Measurements from ENCODE around the gene FOXO1. TPM values are rescaled to one million over a fixed set of nuclear protein-coding genes. Genes with fewer than 3 reads are reported as not detected.

FOXO1 gene
- total RNA-seq, 2 experiments from 2014 or later: 26.9 to 28.1 TPM

GRCh38 chr13:40617801-40618356 is 48.6 kb downstream of the FOXO1 start:
- POLR2A ChIA-PET: no interaction called here
- CTCF ChIA-PET: no interaction called here

- ChIA-PET POLR2A (no interaction called here), CTCF (no interaction called here)
Measured at GRCh38 chr13:40615619-40616018, 50.8 kb downstream of the FOXO1 start.

- ChIA-PET CTCF (no interaction called here), POLR2A (interaction anchor here (3.0 kb wide), 1 partner anchor 51 kb away, joined by 12 read pairs; no protein-coding TSS in a partner anchor)
Measured at GRCh38 chr13:40613914-40614313, 52.5 kb downstream of the FOXO1 start.

- CTCF ChIA-PET: no interaction called here
Measured at GRCh38 chr13:40613192-40613818, 53.1 kb downstream of the FOXO1 start.

GRCh38 chr13:40612041-40612440 is 54.4 kb downstream of the FOXO1 start:
- POLR2A ChIA-PET: interaction anchor here (3.0 kb wide), 1 partner anchor 52 kb away, joined by 12 read pairs; no protein-coding TSS in a partner anchor
- CTCF ChIA-PET: no interaction called here

More at GRCh38 chr13:40613192-40613818, 53.1 kb downstream of the FOXO1 start:
- POLR2A ChIA-PET: interaction anchor here (0.6 to 3.0 kb wide), 3 partner anchors 44 to 53 kb away, joined by 3 to 12 read pairs (median 5); partner anchors contain the start of gene FOXO1

- POLR2A ChIA-PET: interaction anchor here (3.0 kb wide), 1 partner anchor 53 kb away, joined by 12 read pairs; no protein-coding TSS in a partner anchor
- CTCF ChIA-PET: no interaction called here
Measured at GRCh38 chr13:40611635-40612034, 54.8 kb downstream of the FOXO1 start.

- CTCF ChIA-PET: no interaction called here
- POLR2A ChIA-PET: no interaction called here
Measured at GRCh38 chr13:40611004-40611403, 55.4 kb downstream of the FOXO1 start.

GRCh38 chr13:40609972-40610726 is 56.3 kb downstream of the FOXO1 start:
- ChIA-PET POLR2A (no interaction called here), CTCF (no interaction called here)

- CTCF ChIA-PET: no interaction called here
Measured at GRCh38 chr13:40608308-40608707, 58.1 kb downstream of the FOXO1 start.

GRCh38 chr13:40605573-40605972 is 60.9 kb downstream of the FOXO1 start:
- CTCF ChIA-PET: no interaction called here
- POLR2A ChIA-PET: no interaction called here

More at GRCh38 chr13:40608308-40608707, 58.1 kb downstream of the FOXO1 start:
- POLR2A ChIA-PET: no interaction called here

- ChIA-PET CTCF (interaction anchor here (0.7 kb wide), 1 partner anchor 358 kb away, joined by 3 read pairs; no protein-coding TSS in a partner anchor), POLR2A (no interaction called here)
Measured at GRCh38 chr13:40604135-40604534, 62.3 kb downstream of the FOXO1 start.

GRCh38 chr13:40600149-40600751 is 66.2 kb downstream of the FOXO1 start:
- ChIA-PET CTCF (interaction anchor here (0.9 kb wide), 1 partner anchor 16 kb away, joined by 3 read pairs; no protein-coding TSS in a partner anchor), POLR2A (no interaction called here)

- POLR2A ChIA-PET: no interaction called here
- CTCF ChIA-PET: interaction anchor here (0.9 kb wide), 1 partner anchor 16 kb away, joined by 3 read pairs; no protein-coding TSS in a partner anchor
Measured at GRCh38 chr13:40599747-40600146, 66.7 kb downstream of the FOXO1 start.

- POLR2A ChIA-PET: no interaction called here
- CTCF ChIA-PET: interaction anchor here (0.7 kb wide), 1 partner anchor 137 kb away, joined by 3 read pairs; no protein-coding TSS in a partner anchor
Measured at GRCh38 chr13:40599124-40599523, 67.3 kb downstream of the FOXO1 start.

GRCh38 chr13:40598569-40598968 is 67.9 kb downstream of the FOXO1 start:
- CTCF ChIA-PET: no interaction called here

GRCh38 chr13:40597735-40598365 is 68.6 kb downstream of the FOXO1 start:
- CTCF ChIA-PET: no interaction called here

More at GRCh38 chr13:40598569-40598968, 67.9 kb downstream of the FOXO1 start:
- POLR2A ChIA-PET: no interaction called here

GRCh38 chr13:40596484-40596883 is 70.0 kb downstream of the FOXO1 start:
- ChIA-PET POLR2A (no interaction called here), CTCF (no interaction called here)

More at GRCh38 chr13:40597735-40598365, 68.6 kb downstream of the FOXO1 start:
- POLR2A ChIA-PET: no interaction called here

GRCh38 chr13:40595693-40596092 is 70.7 kb downstream of the FOXO1 start:
- POLR2A ChIA-PET: no interaction called here
- CTCF ChIA-PET: no interaction called here

- ChIA-PET POLR2A (no interaction called here), CTCF (no interaction called here)
Measured at GRCh38 chr13:40592035-40592434, 74.4 kb downstream of the FOXO1 start.

GRCh38 chr13:40591091-40591490 is 75.3 kb downstream of the FOXO1 start:
- ChIA-PET CTCF (no interaction called here), POLR2A (no interaction called here)

Measured in activated CD8-positive, alpha-beta memory T cell treated with anti-CD3 and anti-CD28 coated beads for 36 hours (primary cell).